ENCODE data around the gene ADIRF.
"Not testable (repeated sequence)": the region's sequence is repeated elsewhere in the genome, so short reads cannot be mapped to it uniquely, and the experiment has no call there.

Gene ADIRF

GRCh38 chr10:86946213-86947155 lies 21.8 kb upstream of the ADIRF start:
- DNase-seq: no peak

DNA sequence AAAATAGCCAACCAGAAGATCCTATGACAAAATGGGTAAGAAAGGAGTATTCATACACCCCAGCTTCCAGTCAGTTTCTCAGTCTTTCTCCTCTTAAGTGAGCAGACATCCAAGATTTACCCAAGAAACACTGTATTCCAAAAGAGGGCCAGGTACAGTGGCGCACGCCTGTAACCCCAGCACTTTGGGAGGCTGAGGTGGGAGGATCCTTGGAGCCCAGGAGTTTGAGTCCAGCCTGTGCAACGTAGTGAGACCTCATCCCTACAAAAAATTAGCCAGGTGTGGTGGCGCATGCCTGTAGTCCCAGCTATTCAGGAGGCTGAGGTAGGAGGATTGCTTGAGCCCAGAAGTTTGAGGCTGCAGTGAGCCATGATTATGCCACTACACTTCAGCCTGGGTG lies 20.5 kb upstream of the ADIRF start:
- not testable (repeated sequence) for DNase-seq

- no peak for DNase-seq
Observed at GRCh38 chr10:86950349-86950748, 17.9 kb upstream of the ADIRF start.

DNA sequence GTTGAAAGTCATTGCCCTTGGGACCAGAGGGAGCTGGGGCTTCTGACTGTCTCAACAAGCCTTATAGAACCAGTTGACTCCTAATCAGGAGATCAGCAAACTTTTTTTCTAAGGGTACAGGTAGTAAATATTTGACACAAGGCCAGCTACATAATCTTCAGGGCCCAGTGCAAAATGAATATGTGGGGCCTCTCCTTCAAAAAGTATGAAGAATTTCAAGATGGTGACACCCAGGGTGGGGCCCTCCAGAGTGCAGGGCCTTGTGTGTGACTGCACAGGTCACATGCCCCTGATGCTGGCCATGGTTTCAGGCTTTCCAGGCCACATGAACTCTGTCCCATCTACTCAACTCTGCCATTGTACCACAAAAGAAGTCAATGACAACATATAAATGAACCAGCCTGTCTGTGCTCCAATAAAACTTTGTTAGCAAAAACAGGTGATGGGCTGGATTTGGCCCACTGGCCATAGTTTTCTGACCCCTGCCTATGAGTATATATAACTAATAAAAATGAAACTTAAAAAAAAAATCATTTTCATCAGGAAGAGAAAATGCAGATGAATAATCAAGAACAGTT lies 17.0 kb upstream of the ADIRF start:
- no peak for DNase-seq

GRCh38 chr10:86952106-86952505 lies 16.2 kb upstream of the ADIRF start:
- DNase-seq: no peak

DNA sequence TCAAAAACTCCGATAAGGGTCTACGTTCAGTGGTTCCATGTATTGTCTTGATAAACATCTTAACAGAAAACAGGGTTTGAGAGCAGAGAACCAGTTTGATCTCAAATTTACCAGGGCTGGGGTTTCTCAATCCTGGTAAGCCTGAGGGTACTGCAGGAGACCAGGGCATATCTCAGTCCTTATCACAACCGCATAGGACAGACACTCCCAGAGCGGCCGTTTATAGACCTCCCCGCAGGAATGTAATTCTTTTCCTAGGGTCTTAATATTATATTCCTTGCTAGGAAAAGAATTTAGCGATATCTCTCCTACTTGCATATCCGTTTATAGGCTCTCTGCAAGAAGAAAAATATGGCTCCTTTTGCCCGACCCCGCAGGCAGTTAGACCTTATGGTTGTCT lies 15.6 kb upstream of the ADIRF start:
- not testable (repeated sequence) for DNase-seq

DNA sequence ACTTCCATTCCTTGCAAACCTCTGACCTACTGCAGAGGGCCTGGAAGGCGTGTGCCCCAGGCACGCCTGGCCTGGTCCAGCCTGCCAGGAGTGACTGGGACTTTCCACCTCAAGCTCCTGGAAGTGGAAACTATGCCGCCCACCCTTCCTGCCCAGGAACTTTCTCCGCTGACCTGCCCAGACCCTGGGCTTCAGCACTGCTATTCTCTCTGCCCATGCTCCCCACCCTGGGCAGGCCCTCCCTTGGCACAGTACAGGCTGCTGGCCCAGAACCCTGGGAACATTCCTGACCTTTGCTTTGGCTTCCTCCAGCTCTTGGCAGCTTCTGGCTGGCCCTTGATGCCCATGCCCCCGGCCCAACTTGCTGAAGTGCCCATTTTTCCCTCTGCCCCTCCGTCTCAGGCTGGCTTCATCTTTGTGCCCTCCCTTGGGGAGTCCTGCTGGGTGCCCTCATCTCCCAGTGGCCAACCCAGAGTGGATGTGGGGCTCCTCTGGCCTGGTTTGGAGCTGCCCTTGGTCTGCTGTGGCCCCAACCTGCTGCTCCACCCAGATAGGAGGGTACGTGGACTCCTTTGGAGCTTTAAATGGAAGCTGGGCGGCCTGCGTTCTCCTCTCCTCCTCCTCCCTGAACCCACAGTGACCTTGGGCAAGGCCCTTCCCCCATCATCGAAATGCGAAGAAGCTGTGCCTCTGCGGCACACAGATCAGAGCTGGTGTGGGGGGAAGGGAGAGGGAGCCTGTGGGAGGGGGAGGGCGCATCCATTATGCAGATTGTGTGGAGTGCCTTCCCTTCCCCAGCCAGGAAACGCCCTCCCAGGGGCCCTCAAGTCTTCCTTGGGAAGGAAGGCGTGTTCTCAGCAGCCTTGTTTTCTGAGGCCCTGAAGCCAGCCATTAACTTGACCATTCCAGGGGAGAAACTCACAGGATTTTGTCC lies 14.3 kb upstream of the ADIRF start:
- DNase-seq: no peak

- DNase-seq: no peak
Observed at GRCh38 chr10:86954681-86955500, 13.4 kb upstream of the ADIRF start.

- DNase-seq: no peak
Observed at GRCh38 chr10:86955501-86956194, 12.6 kb upstream of the ADIRF start.

GRCh38 chr10:86956195-86956847 lies 12.0 kb upstream of the ADIRF start:
- no peak for DNase-seq

DNA sequence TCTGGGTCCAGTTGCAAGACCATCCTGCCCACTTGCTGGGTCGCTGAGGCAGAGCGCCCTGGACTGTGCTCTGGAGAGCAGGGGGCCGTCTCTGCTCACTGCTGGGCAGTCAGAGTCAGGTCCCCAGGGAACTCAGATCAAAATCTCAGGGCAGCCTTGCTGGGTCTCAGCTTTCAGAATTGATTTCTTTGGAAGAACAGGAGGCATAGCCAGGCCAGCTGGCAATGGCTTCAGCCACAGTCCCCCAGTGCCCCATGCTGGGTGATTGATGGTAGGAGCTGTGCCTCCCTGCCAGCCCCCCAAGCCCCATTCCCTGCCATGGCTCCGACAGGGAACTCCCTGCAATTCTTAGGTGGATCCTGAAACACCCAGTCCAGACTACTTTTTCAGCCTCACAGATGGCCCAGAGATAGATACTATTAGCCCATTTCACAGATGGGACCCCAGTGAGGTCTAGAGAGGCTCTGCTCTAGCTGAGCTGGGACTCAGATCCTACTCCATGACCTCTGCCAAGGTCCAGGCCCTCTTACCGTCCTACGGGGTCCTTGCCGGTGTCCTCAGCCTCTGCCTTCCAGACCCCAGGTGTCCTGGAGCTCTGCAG lies 11.3 kb upstream of the ADIRF start:
- no peak for DNase-seq

DNA sequence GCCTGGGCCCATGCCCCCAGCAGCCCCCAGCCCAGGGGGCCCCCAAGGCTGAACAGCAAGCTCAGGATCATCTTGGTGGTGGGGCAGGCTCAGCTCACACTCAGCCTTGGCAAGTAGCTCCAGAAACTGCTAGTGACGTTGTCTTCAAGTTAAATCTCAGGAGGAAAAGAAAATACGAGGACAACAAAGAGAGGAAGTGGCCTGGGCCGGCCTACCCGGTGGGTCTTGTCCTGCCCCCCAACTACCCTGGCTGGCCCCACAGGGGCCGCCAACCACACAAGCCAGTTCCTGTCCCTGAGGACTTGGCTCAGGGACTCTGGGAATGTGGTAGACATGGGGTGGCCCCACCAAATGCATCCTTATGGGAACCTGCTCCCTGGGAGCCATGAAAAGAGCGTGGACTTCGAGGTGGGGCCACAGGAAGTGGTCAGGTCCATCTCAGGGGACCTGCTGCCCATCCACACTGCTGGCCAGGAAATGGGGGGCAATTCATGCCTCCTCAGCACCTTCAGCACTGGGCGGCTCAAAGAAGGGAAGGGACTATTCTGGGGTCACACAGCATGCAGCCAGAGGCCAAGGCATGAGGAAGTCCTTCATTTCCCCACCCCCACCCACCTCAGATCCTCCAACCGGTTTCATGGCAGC lies 10.7 kb upstream of the ADIRF start, which contains the start of gene MMRN2:
MMRN2 (minus strand) TSS at position 145 of the 645 bp plus-strand sequence; CDS start at position 71, 74 bp downstream.
- DNase-seq: no peak

GRCh38 chr10:86958116-86958900 lies 10.0 kb upstream of the ADIRF start, which contains the start of gene SNCG:
SNCG (plus strand) TSS chr10:86958599; CDS start chr10:86958698, 99 bp downstream.
- no peak for DNase-seq

DNA sequence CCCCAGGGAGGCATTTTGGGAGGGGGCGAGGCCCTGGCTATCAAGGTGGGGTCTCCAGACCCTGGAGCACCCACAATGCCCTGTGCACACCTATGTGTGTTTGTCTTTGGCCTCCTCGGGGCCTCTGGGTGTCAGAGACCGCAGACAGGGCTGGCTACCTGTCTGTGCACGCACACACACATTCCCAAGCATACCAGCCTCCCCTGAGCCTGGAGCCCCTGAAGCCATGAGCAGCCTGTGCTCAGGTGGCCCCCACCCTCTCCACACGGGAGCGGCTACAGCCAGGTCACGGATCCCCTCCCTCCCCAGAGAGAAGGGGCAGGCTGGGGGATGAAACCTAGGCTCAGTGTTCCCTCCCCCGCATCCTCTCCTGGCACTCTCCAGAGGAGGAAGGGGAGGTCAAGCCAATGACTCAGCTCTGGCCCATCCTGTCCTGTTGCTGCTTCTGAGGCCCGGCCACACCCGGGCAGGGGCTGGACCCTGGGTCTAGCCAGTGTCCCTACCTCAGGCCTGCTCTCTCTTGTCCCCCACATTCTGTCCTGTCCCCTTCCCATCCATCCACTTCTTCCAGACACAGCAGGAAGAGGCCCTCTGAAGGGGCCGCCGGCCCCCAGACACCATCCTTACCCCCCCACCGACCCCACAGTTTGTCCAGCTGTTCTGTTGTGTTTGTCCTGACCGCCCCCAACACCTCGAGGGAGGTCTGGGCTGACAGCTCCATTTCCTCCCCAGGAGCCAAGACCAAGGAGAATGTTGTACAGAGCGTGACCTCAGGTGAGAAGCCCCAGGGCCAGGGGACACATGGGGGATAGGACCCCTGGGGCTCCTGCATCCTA lies 9.2 kb upstream of the ADIRF start:
- no peak for DNase-seq

DNA sequence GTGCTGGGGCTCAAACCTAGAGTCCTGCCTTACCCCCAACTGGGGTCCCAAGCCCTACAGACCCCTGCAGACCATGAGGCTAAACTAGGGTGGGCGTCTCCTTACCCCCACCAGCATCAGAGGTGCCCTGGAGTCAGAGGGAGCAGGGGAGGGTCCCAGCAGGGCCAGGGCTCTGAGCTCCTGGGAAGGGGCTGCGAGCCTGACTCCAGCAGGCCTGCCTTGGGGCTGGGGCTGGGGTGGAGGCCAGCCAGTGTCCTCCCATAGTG lies 8.6 kb upstream of the ADIRF start:
- no peak for DNase-seq

- DNase-seq: no peak
Observed at GRCh38 chr10:86960003-86960862, 8.0 kb upstream of the ADIRF start.

DNA sequence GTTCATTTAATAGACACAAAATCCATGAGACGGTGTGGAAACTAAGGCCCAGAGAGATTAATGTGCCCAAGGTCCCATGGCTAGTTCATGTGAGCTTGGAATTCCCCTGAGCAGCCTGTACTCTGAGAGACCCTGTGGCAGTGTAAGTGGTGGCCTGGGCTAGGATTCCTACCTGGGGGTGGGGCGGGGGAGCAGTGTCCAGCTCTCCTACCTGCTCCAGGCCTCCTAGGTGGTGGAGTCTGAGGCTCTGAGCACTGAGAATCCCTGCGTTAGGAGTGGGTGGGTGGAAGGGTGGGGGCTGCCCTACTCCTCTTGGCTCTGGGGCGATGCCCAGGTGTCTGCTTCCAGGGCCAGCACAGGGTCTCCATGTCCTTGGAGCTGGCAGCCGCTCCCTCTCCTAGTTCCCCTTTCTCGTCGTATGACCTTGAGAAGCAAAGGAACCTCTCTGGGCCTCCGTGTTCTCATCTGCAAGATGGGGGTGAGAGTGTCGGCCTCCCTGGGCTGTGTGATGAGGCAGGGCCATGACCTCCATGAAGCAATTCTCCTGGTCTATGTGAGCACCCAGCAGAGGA lies 7.3 kb upstream of the ADIRF start:
- no peak for DNase-seq
